Head of caudate nucleus (tissue), 42 donors: ENCODE results near the gene DGUOK.
"Not testable (repeated sequence)": the region's sequence is repeated elsewhere in the genome, so short reads cannot be mapped to it uniquely, and the experiment has no call there.

Experiments
- DNase-seq, 42 donors: peaks; one replicate each; pipeline versions ENCODE4 v3.0.0 to v3.0.0-alpha.2; 2020 to 2021; ENCODE audit warnings: mixed read lengths in 7 of 42
- intact Hi-C: fragments of 100-400 bp; cut with DNase I; formaldehyde crosslinking; loops from one replicate; pipeline ENCODE4 v1.15.0; 2022

Gene DGUOK

GRCh38 chr2:73926493-73927327 lies at the start of gene DGUOK:
TSS of gene DGUOK (plus strand) at chr2:73926880. CDS start at chr2:73926911, 31 bp downstream.
- intact Hi-C loops = loop anchor here (5.0 to 10.0 kb wide), 2 partner anchors 76 to 218 kb away; partner anchors contain the start of gene BOLA3
- DNase-seq = peak; percentile 92 to 98 (median 96)

GRCh38 chr2:73877071-73877802 lies 49.4 kb upstream of the DGUOK start:
- intact Hi-C loops = no loop called here
- no peak for DNase-seq

- intact Hi-C loops, DNase-seq: not testable (repeated sequence)
These were observed 48.7 kb upstream of the DGUOK start for GRCh38 chr2:73877984-73878383.

GRCh38 chr2:73885406-73885805 lies 41.3 kb upstream of the DGUOK start:
- no peak for DNase-seq
- intact Hi-C loops = no loop called here

- no peak for DNase-seq
- intact Hi-C loops = no loop called here
These were observed 40.3 kb upstream of the DGUOK start for GRCh38 chr2:73886357-73886756.

- intact Hi-C loops = not testable (repeated sequence)
These were observed 38.9 kb upstream of the DGUOK start for GRCh38 chr2:73887596-73888353.

GRCh38 chr2:73888388-73888787 lies 38.3 kb upstream of the DGUOK start:
- intact Hi-C loops = no loop called here

More at GRCh38 chr2:73887596-73888353, 38.9 kb upstream of the DGUOK start:
- not testable (repeated sequence) for DNase-seq

GRCh38 chr2:73889206-73889605 lies 37.5 kb upstream of the DGUOK start:
- intact Hi-C loops = no loop called here
- DNase-seq = no peak

More at GRCh38 chr2:73888388-73888787, 38.3 kb upstream of the DGUOK start:
- DNase-seq = no peak

GRCh38 chr2:73890301-73891092 lies 36.2 kb upstream of the DGUOK start:
- intact Hi-C loops = no loop called here
- no peak for DNase-seq

- DNase-seq = no peak
- intact Hi-C loops = no loop called here
These were observed 35.3 kb upstream of the DGUOK start for GRCh38 chr2:73891276-73891901.

GRCh38 chr2:73892631-73893329 lies 33.9 kb upstream of the DGUOK start, which contains the start of gene ACTG2:
TSS of gene ACTG2 (plus strand) at chr2:73893008. CDS start at chr2:73901312, 8,304 bp downstream.
- intact Hi-C loops = no loop called here

GRCh38 chr2:73893764-73894474 lies 32.8 kb upstream of the DGUOK start:
- intact Hi-C loops = no loop called here

More at GRCh38 chr2:73892631-73893329, 33.9 kb upstream of the DGUOK start, which contains the start of gene ACTG2:
- DNase-seq = no peak

GRCh38 chr2:73894475-73894850 lies 32.2 kb upstream of the DGUOK start:
- intact Hi-C loops = no loop called here
- no peak for DNase-seq

More at GRCh38 chr2:73893764-73894474, 32.8 kb upstream of the DGUOK start:
- DNase-seq = peak in 1 of 42 donors; percentile 21

GRCh38 chr2:73894877-73895276 lies 31.8 kb upstream of the DGUOK start:
- no peak for DNase-seq
- intact Hi-C loops = no loop called here

GRCh38 chr2:73895473-73895872 lies 31.2 kb upstream of the DGUOK start:
- no peak for DNase-seq
- intact Hi-C loops = no loop called here

GRCh38 chr2:73896362-73897239 lies 30.1 kb upstream of the DGUOK start:
- intact Hi-C loops = no loop called here
- no peak for DNase-seq
